Measurements from ENCODE around the gene MCM3AP. TPM values are rescaled to one million over a fixed set of nuclear protein-coding genes. Genes with fewer than 3 reads are reported as not detected.
"Not testable (repeated sequence)": the region's sequence is repeated elsewhere in the genome, so short reads cannot be mapped to it uniquely, and the experiment has no call there.

Gene MCM3AP
- total RNA-seq, 2 donors from 2014 or later: 52.7 to 102 TPM

DNA sequence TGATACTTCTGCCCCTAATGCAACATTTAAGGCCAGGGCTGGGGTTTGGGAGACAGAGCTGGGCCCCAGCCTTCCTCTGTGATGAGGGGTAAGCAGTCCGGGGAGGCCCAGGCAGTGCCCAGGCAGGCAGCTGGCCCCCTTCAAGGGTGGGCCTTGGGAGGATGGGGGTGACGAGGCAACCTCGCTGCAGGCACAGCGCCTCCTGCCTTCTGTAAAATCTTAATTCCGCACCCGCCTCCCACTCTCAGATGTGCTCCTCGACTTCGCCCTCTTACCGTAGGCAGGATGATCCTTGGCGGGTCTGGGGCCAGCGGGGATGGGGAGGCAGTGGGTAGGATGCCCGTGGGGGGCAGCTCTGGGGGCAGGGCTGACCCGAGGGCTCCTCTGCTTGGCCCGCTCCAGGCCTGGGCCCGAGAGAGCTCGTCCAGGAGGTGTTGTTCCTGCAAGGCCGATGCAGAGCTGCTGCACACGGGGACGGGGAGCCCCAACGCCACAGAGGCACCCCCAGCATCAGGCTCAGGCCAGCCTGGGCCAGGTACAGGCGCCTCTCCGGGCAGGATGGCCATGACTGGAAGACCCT lies 29.1 kb upstream of the MCM3AP start:
- H3K4me1 ChIP-seq: no peaks in the 10 kb centered on the region
- ATAC-seq (no peak), DNase-seq (no peak)
- no peak overlapping the region for H3K27ac ChIP-seq
- intact Hi-C loops (cut with DNase I): no loop called here
- WGBS, 2 donors: 92 to 98% methylated on average over 10 to 22 of the region's 22 CpGs
- no peaks in the 10 kb centered on the region for H3K9me3 ChIP-seq
- no peaks in the 10 kb centered on the region for H3K36me3 ChIP-seq (replicated peaks in 1 of 2; ENCODE audit: insufficient read depth in 1 of 2, low read depth in 2 of 2)
- no peak overlapping the region for H3K4me3 ChIP-seq
- H3K27me3 ChIP-seq: no peaks in the 10 kb centered on the region
- TF ChIP-seq, protein P1, sequence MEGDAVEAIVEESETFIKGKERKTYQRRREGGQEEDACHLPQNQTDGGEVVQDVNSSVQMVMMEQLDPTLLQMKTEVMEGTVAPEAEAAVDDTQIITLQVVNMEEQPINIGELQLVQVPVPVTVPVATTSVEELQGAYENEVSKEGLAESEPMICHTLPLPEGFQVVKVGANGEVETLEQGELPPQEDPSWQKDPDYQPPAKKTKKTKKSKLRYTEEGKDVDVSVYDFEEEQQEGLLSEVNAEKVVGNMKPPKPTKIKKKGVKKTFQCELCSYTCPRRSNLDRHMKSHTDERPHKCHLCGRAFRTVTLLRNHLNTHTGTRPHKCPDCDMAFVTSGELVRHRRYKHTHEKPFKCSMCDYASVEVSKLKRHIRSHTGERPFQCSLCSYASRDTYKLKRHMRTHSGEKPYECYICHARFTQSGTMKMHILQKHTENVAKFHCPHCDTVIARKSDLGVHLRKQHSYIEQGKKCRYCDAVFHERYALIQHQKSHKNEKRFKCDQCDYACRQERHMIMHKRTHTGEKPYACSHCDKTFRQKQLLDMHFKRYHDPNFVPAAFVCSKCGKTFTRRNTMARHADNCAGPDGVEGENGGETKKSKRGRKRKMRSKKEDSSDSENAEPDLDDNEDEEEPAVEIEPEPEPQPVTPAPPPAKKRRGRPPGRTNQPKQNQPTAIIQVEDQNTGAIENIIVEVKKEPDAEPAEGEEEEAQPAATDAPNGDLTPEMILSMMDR (IDR thresholded peaks at IDR 0.05): no peak
- TF ChIP-seq POLR2A (IDR thresholded peaks at IDR 0.05): no peak

GRCh38 chr21:46312949-46313348 lies 27.5 kb upstream of the MCM3AP start:
- H3K36me3 ChIP-seq (replicated peaks in 1 of 2; ENCODE audit: insufficient read depth in 1 of 2, low read depth in 2 of 2): no peaks in the 10 kb centered on the region
- no peaks in the 10 kb centered on the region for H3K4me1 ChIP-seq
- H3K27me3 ChIP-seq: no peaks in the 10 kb centered on the region
- intact Hi-C loops (cut with DNase I): no loop called here
- 94% methylated on average over 5 of the region's 5 CpGs for WGBS, 2 donors
- DNase-seq (no peak), ATAC-seq (no peak)
- TF ChIP-seq, protein P1 (IDR thresholded peaks at IDR 0.05): no peak
- no peak for TF ChIP-seq POLR2A (IDR thresholded peaks at IDR 0.05)
- no peak overlapping the region for H3K4me3 ChIP-seq
- H3K27ac ChIP-seq: no peak overlapping the region
- H3K9me3 ChIP-seq: no peaks in the 10 kb centered on the region

GRCh38 chr21:46311568-46311967 lies 26.2 kb upstream of the MCM3AP start:
- no peak for TF ChIP-seq POLR2A (IDR thresholded peaks at IDR 0.05)
- TF ChIP-seq, protein P1 (IDR thresholded peaks at IDR 0.05): no peak
- Histone ChIP-seq H3K4me3 (no peak overlapping the region), H3K27me3 (no peaks in the 10 kb centered on the region), H3K4me1 (no peaks in the 10 kb centered on the region), H3K27ac (no peak overlapping the region), H3K9me3 (no peaks in the 10 kb centered on the region), H3K36me3 (replicated peaks in 1 of 2; ENCODE audit: insufficient read depth in 1 of 2, low read depth in 2 of 2) (no peaks in the 10 kb centered on the region)
- no peak for DNase-seq
- no peak for ATAC-seq
- intact Hi-C loops (cut with DNase I): no loop called here

DNA sequence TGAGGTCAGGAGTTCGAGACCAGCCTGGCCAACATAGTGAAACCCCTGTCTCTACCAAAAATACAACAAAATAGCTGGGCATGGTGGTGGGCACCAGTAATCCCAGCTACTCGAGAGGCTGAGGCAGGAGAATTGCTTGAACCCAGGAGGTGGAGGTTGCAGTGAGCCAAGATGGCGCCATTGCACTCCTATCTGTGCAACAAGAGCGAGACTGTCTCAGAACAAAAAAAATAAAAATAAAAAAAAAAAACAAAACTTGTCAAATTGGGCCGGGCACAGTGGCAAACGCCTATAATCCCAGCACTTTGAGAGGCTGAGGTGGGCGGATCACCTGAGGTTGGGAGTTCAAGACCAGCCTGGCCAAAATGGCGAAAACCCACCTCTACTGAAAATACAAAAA lies 24.8 kb upstream of the MCM3AP start:
- H3K36me3 ChIP-seq (replicated peaks in 1 of 2; ENCODE audit: insufficient read depth in 1 of 2, low read depth in 2 of 2); H3K4me3 ChIP-seq; H3K27ac ChIP-seq; H3K27me3 ChIP-seq; DNase-seq; H3K4me1 ChIP-seq; H3K9me3 ChIP-seq; intact Hi-C loops (cut with DNase I); ATAC-seq: not testable (repeated sequence)
- WGBS, 2 donors: 95% methylated on average over 8 of the region's 8 CpGs

DNA sequence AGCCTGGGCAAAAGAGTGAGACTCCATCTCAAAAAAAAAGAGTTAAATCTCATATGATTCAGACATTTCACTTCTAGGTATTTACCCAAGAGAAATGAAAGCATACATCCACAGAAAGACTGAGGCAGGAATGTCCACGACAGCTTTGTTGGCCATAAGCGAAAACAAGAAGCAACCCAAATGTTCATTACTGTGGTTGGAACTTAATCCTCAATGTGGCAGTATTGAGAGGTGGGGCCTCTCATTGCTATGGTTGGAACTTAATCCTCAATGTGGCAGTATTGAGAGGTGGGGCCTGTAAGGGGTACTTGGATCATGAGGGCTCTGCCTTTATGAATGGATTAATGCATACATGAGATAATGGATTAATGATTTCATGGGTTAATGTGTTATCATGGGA lies 23.0 kb upstream of the MCM3AP start:
- no peaks in the 10 kb centered on the region for H3K9me3 ChIP-seq
- DNase-seq: no peak
- 95 to 100% methylated on average over 2 of the region's 2 CpGs for WGBS, 2 donors
- no peaks in the 10 kb centered on the region for H3K36me3 ChIP-seq (replicated peaks in 1 of 2; ENCODE audit: insufficient read depth in 1 of 2, low read depth in 2 of 2)
- no peak overlapping the region for H3K4me3 ChIP-seq
- H3K27me3 ChIP-seq: no peaks in the 10 kb centered on the region
- no peak for ATAC-seq
- H3K27ac ChIP-seq: no peak overlapping the region
- H3K4me1 ChIP-seq: no peaks in the 10 kb centered on the region
- intact Hi-C loops (cut with DNase I): no loop called here
- TF ChIP-seq, protein P1 (IDR thresholded peaks at IDR 0.05): no peak
- no peak for TF ChIP-seq POLR2A (IDR thresholded peaks at IDR 0.05)

Measured in body of pancreas (tissue), 4 donors.